ENCODE measurements around the gene ABCC4.

The ABCC4 gene

GRCh38 chr13:95319551-95320274 is 18.5 kb upstream of the ABCC4 start:
- TF ChIP-seq, protein P1, sequence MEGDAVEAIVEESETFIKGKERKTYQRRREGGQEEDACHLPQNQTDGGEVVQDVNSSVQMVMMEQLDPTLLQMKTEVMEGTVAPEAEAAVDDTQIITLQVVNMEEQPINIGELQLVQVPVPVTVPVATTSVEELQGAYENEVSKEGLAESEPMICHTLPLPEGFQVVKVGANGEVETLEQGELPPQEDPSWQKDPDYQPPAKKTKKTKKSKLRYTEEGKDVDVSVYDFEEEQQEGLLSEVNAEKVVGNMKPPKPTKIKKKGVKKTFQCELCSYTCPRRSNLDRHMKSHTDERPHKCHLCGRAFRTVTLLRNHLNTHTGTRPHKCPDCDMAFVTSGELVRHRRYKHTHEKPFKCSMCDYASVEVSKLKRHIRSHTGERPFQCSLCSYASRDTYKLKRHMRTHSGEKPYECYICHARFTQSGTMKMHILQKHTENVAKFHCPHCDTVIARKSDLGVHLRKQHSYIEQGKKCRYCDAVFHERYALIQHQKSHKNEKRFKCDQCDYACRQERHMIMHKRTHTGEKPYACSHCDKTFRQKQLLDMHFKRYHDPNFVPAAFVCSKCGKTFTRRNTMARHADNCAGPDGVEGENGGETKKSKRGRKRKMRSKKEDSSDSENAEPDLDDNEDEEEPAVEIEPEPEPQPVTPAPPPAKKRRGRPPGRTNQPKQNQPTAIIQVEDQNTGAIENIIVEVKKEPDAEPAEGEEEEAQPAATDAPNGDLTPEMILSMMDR (IDR thresholded peaks at IDR 0.05; ENCODE audit: low read depth, low read length) = no peak
- no peak for DNase-seq (ENCODE audit: low read depth, low spot score)
- H3K4me3 ChIP-seq (ENCODE audit: low read depth, low read length) = no peak overlapping the region
- in situ Hi-C loops (cut with HindIII; ENCODE audit: low sequenced_read_pairs) = no loop called here

DNA sequence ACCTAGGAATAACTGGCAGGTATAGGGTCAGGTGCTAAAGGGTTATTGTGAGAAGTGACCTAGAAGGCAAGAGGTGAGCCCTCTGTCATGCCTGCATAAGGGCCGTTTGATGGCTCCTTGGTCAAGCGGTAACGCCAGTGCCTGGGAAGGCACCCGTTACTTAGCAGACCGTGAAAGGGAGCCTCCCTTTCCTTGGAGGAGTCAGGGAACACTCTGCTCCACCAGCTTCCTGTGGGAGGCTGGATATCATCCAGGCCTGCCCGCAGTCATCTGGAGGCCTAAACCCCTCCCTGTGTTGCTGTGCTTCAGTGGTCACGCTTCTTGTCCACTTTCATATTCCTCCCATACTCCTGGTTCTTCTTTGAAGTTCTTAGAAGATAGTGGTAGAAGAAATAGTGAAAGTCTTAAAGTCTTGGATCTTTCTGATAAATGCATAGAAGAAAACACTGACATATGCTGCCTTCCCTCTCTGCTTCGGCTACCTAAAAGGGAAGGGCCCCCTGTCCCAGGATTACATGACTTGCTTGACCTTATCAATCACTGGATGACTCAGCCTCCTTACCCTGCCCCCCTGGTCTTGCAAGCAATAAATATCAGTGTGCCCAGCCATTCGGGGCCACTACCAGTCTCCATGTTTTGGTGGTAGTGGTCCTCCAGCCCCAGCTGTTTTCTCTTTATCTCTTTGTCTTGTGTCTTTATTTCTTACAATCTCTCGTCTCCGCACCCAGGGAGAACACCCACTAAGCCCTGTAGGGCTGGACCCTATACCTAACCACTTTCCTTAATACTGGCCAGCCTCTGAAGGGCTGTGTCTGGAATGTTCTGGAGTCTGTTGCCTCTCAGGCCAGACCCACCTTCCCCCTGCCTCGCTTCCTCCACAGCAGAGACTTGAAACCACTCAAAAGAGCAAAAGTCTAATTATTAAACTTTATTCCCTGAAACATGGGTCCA is 16.1 kb upstream of the ABCC4 start:
- H3K4me3 ChIP-seq (ENCODE audit: low read depth, low read length) = no peak overlapping the region
- TF ChIP-seq, protein P1 (IDR thresholded peaks at IDR 0.05; ENCODE audit: low read depth, low read length) = no peak
- in situ Hi-C loops (cut with HindIII; ENCODE audit: low sequenced_read_pairs) = no loop called here
- DNase-seq (ENCODE audit: low read depth, low spot score) = peak; percentile 33

GRCh38 chr13:95315752-95316151 is 14.5 kb upstream of the ABCC4 start:
- in situ Hi-C loops (cut with HindIII; ENCODE audit: low sequenced_read_pairs) = no loop called here
- TF ChIP-seq, protein P1 (IDR thresholded peaks at IDR 0.05; ENCODE audit: low read depth, low read length) = no peak

DNA sequence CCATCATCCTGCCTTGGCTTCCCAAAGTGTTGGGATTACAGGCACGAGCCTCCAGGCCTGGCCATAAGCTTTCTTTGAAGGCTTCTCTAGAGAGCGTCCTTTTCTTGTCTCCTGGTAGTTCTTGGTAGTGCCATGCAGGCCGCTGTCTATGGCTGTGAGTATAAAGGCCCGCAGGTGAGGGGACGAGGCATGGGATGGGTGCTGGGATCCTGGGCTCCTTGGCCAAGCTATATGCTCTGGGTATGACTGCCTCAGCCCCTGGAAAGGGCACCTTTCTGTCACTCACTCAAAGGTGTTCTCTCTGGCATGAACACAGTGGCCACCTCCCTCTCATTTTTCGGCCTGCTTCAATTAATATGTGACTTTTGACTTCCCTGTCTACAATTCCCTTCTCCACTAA is 6.3 kb upstream of the ABCC4 start:
- DNase-seq (ENCODE audit: low read depth, low spot score) = no peak
- TF ChIP-seq, protein P1 (IDR thresholded peaks at IDR 0.05; ENCODE audit: low read depth, low read length) = no peak
- H3K4me3 ChIP-seq (ENCODE audit: low read depth, low read length) = no peak overlapping the region
- in situ Hi-C loops (cut with HindIII; ENCODE audit: low sequenced_read_pairs) = no loop called here

More at GRCh38 chr13:95315752-95316151, 14.5 kb upstream of the ABCC4 start:
- H3K4me3 ChIP-seq (ENCODE audit: low read depth, low read length) = no peak overlapping the region
- no peak for DNase-seq (ENCODE audit: low read depth, low spot score)

- in situ Hi-C loops (cut with HindIII; ENCODE audit: low sequenced_read_pairs) = no loop called here
- DNase-seq (ENCODE audit: low read depth, low spot score) = no peak
- TF ChIP-seq, protein P1 (IDR thresholded peaks at IDR 0.05; ENCODE audit: low read depth, low read length) = no peak
- no peak overlapping the region for H3K4me3 ChIP-seq (ENCODE audit: low read depth, low read length)
Observed at GRCh38 chr13:95304453-95304852, 3.2 kb upstream of the ABCC4 start.

- in situ Hi-C loops (cut with HindIII; ENCODE audit: low sequenced_read_pairs) = no loop called here
- TF ChIP-seq, protein P1 (IDR thresholded peaks at IDR 0.05; ENCODE audit: low read depth, low read length) = peak; percentile 8
- DNase-seq (ENCODE audit: low read depth, low spot score) = no peak
- peak overlapping the region; percentile 65 for H3K4me3 ChIP-seq (ENCODE audit: low read depth, low read length)
Observed at GRCh38 chr13:95301968-95302393, 730 bp upstream of the ABCC4 start.

Measured in astrocyte of the spinal cord (primary cell).